LNCaP clone FGC (cell line): Measurements from ENCODE around the gene UBE2E2.
A peak's percentile ranks its signal among the peaks of the same experiment; 100 is the strongest.

Source experiments
- DNase-seq: peaks from one replicate; pipeline ENCODE4 v3.0.0-alpha.2; 2011; ENCODE audit warnings: low read depth
- H3K4me3 ChIP-seq: 2 replicates; pipeline ENCODE4 v1.5.1; 2011; ENCODE audit warnings: mild to moderate bottlenecking, low read depth, low read length, control low read depth
- CTCF ChIP-seq: IDR thresholded peaks from 2 replicates; pipeline ENCODE4 v1.5.1; 2012; ENCODE audit warnings: mild to moderate bottlenecking; ENCODE audit not compliant: control insufficient read depth, insufficient read depth; ENCODE audit errors: extremely low read depth

UBE2E2 gene

DNA sequence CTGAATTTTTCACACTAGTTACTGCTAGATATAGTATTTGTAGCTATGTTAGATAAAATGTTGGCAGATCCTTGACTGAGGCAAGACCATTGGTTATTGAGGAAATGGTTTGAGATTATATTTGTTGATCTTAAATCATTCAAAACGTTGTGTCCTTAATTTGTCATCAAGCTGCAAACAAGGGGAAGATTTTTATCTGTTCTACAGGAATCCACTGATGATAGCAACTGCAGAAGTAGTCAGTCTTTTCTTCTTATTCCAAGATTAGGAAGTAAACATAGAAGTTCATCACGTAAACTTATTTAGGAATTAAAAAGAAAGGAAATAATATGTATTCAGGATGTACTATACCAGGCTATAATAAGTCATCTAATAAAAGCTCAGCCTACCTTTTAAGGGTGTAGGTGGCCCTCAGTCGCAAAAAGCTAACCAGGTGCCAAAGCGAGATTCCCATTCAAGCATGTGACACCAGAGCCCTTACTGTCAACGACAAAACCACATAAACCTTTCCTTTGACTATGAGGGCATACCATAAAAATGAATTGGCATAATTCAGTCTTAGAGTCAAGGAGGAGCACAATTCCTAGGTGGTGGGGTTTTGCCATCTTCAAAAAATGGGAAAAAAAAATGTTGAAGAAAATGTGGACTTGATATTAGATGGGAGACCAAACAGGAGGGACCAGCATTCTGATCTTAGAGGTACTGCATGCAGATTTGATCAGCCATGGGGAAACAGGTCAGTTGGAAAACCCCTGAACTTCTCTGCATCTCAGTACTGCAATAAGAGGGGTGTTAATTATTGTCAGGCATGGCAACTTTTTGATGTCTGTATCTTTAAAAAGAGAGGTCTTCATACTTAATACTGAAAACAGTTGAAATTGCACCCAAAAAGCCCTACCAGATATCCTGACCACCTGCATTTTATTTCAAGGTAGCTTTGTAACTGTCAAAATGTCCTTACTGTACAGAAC lies 390.1 kb downstream of the UBE2E2 start:
- peak; percentile 98 for DNase-seq
- H3K4me3 ChIP-seq: no peak overlapping the region

GRCh38 chr3:23594066-23594465 lies 390.9 kb downstream of the UBE2E2 start:
- no peak for DNase-seq
- no peak for TF ChIP-seq CTCF
- no peak overlapping the region for H3K4me3 ChIP-seq

More for the DNA sequence above, 390.1 kb downstream of the UBE2E2 start:
- TF ChIP-seq CTCF: no peak

GRCh38 chr3:23594894-23595670 lies 392.0 kb downstream of the UBE2E2 start:
- no peak for DNase-seq
- H3K4me3 ChIP-seq: no peak overlapping the region
- TF ChIP-seq CTCF: no peak

GRCh38 chr3:23595851-23596250 lies 392.7 kb downstream of the UBE2E2 start:
- DNase-seq: no peak
- TF ChIP-seq CTCF: no peak
- no peak overlapping the region for H3K4me3 ChIP-seq

DNA sequence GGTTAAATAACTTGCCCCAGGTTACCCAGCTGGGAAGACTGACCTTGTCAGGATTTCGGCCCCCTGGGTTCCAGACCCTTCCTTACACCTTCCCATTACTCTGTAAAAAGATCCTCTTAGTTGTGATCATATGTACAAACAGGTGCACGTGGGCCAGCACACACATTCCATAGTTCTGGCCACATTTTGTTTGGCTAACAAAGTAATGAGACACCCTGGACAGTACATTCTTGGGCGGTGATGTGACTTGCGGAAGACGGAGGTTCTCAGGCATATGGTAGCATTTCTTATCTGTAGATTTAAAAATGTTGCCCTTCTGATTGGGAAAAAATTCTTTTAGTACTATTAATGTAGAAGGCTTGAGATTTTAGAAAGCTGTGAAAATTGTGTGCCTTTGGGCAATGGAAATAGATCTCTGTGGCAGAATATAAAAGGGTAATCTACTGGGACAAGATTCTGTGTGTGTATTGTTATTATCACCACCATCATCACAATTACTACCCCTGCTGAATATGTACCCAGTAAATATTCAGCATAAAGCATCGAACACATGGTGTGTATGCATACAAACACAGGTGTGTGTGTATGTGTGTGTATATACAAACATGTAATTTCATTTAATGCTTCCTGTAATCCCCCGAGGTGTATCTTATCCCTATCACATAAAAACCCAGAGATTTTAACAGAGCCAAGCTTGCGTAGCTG lies 397.2 kb downstream of the UBE2E2 start:
- TF ChIP-seq CTCF: no peak
- no peak for DNase-seq
- no peak overlapping the region for H3K4me3 ChIP-seq

DNA sequence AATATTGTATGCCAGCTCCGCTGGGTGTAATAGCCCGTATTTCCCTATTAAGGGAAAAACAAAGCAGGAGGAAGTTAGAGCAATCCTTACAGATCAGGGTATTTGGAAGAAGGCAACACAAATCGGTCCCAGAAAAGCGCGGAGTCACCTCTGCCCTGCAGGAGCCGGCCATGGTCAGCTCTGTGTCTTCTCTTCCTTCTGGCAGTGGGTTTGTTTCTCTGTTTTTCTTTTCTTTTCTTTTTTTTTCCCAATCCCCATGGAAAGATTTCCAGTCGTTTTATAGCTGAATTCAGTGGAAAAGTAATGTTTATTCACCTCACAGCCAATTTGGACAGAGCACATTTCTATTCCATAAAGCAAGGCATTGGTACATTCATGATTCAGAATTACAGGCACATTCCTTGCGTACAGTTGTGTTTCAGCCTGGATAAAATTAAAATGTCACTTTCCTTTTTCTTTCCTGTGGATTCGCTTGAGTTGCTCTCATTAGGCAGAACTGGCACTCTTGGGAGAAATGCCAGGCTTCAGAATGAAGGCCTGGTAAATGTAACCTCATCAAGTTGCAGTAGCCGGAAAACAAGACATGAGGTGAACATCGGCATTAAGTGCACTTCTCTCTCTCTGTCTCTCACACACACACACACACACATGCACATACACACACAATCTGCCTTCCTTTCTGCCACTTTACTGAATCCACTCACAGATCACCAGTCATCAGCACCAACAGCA lies 398.1 kb downstream of the UBE2E2 start:
- no peak for DNase-seq
- H3K4me3 ChIP-seq: no peak overlapping the region
- no peak for TF ChIP-seq CTCF
